Activated effector memory CD4-positive, alpha-beta T cell treated with Interleukin-2 at 50 U/mL for 16 hours (primary cell): Measurements from ENCODE around the gene ATAT1.
A peak's percentile ranks its signal among the peaks of the same experiment; 100 is the strongest.

Experiments used
- DNase-seq: peaks from one replicate; pipeline ENCODE4 v3.0.0-alpha.2; 2020

The ATAT1 gene

GRCh38 chr6:30614044-30614842 is 12.4 kb upstream of the ATAT1 start:
- no peak for DNase-seq

GRCh38 chr6:30614843-30615218 is 11.8 kb upstream of the ATAT1 start:
- peak; percentile 79 for DNase-seq

- peak; percentile 30 for DNase-seq
These were observed 11.3 kb upstream of the ATAT1 start for GRCh38 chr6:30615219-30615957.

- DNase-seq: peak; percentile 41
These were observed 10.5 kb upstream of the ATAT1 start for GRCh38 chr6:30615958-30616810.

GRCh38 chr6:30616811-30617564 is 9.7 kb upstream of the ATAT1 start, which contains the start of gene PPP1R10:
TSS of gene PPP1R10 (minus strand) at chr6:30617243. CDS start at chr6:30609944, 7,299 bp downstream.
- peak; percentile 96 for DNase-seq

- peak; percentile 96 for DNase-seq
These were observed 9.0 kb upstream of the ATAT1 start, which contains the start of gene MRPS18B for GRCh38 chr6:30617565-30618269. TSS of gene MRPS18B (plus strand) at chr6:30617840. CDS start at chr6:30617866, 26 bp downstream.

- no peak for DNase-seq
These were observed 8.3 kb upstream of the ATAT1 start for GRCh38 chr6:30618270-30618797.

- no peak for DNase-seq
These were observed 7.1 kb upstream of the ATAT1 start for GRCh38 chr6:30619561-30619960.

- no peak for DNase-seq
These were observed 1.2 kb upstream of the ATAT1 start for GRCh38 chr6:30625511-30625910.

- DNase-seq: no peak
These were observed 9.2 kb downstream of the ATAT1 start for GRCh38 chr6:30635834-30636233.

- no peak for DNase-seq
These were observed 13.8 kb downstream of the ATAT1 start for GRCh38 chr6:30640481-30640880.

- DNase-seq: no peak
These were observed 14.4 kb downstream of the ATAT1 start for GRCh38 chr6:30641048-30641447.

GRCh38 chr6:30643656-30644055 is 17.0 kb downstream of the ATAT1 start:
- no peak for DNase-seq

GRCh38 chr6:30644769-30645168 is 18.1 kb downstream of the ATAT1 start:
- no peak for DNase-seq

GRCh38 chr6:30645989-30646388 is 19.3 kb downstream of the ATAT1 start:
- DNase-seq: no peak

GRCh38 chr6:30646450-30647241 is 20.0 kb downstream of the ATAT1 start, which contains the start of gene C6orf136:
TSS of gene C6orf136 (plus strand) at chr6:30647133. CDS start at chr6:30647232, 99 bp downstream.
- DNase-seq: peak; percentile 90

GRCh38 chr6:30647242-30648116 is 20.8 kb downstream of the ATAT1 start:
- peak; percentile 62 for DNase-seq

- DNase-seq: no peak
These were observed 24.5 kb downstream of the ATAT1 start for GRCh38 chr6:30651143-30651542.
